Measurements from ENCODE around the gene LY6G5B. TPM values are rescaled to one million over a fixed set of nuclear protein-coding genes. Genes with fewer than 3 reads are reported as not detected.

LY6G5B gene
- total and polyA plus RNA-seq, 2 donors (not counting 3 experiments of a cell fraction or from before 2014, with no cell fraction given): 15.4 to 25.0 TPM

DNA sequence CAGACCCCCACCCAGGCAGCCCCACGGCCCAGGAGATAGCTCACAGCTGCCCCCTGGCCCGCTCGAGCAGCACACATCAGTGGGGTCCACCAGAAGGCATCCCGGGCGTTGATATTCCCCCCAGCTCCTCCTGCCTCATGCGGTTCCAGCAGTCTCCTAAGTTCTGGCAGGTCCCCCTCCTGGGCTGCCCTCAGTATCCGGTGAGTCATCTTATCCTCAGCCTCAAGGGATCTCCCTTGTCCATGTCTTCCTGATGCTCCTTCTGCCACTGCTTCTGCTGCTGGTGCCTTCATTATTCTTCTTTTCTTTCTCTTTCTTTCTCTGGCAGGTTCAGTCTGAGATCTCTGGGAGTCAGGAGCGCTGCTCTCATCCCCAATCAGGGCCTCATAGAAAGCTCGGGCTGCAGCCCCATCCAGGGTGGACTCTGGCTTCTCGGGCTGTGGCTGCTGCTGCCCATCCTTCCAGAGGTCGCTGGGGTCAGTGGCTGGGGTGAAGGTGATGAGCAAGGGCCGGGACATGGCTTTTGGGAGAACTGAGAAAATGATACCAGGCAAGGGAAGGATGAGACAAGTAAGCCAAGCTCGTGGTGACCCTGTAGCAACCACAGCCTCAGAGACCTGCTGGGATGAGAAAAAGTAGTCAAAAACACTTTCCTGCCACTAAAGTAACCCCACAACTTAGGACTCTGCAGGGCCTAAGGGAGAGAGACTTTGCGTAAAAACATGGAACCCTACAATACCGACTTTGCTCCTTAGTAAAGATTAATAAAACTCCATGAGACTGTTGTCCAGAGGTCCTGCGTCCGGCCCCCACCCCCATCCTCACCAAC, 5.6 kb upstream of the LY6G5B start:
- Histone ChIP-seq H3K9me3 (replicated peaks; ENCODE audit: control insufficient read depth, insufficient read depth, low read length) (no peaks in the 10 kb centered on the region), H2AFZ (ENCODE audit: low read depth, low read length) (peak overlapping the region; percentile 23), H3K79me2 (ENCODE audit: control insufficient read depth, insufficient read depth, low read length) (peaks cover 43% of the 10 kb centered on the region), H4K20me1 (replicated peaks; ENCODE audit: control insufficient read depth, extremely low read depth, insufficient read depth, low read length) (no peaks in the 10 kb centered on the region), H3K9ac (replicated peaks; ENCODE audit: extremely low read depth, insufficient read depth, low read length) (peak overlapping the region; percentile 79), H3K27ac (ENCODE audit: insufficient read depth, low read depth, low read length) (peak overlapping the region; percentile 77), H3K4me1 (ENCODE audit: control insufficient read depth, extremely low read depth, insufficient read depth, low read length) (peaks cover 37% of the 10 kb centered on the region), H3K4me2 (ENCODE audit: insufficient read depth, low read length) (peak overlapping the region; percentile 86), H3K4me3 (replicated peaks in 1 of 3; ENCODE audit: insufficient read depth in 1 of 3, low read depth in 1 of 3, low read length in 3 of 3) (peak overlapping the region; percentile 70 to 94 (median 72)), H3K36me3 (ENCODE audit: control insufficient read depth in 2 of 2, extremely low read depth in 1 of 2, insufficient read depth in 2 of 2, low read length in 2 of 2) (peaks cover 14 to 18% of the 10 kb centered on the region in 2 experiments), H3K9me1 (replicated peaks; ENCODE audit: control insufficient read depth, extremely low read depth, insufficient read depth, low read length) (no peaks in the 10 kb centered on the region), H3K27me3 (ENCODE audit: control insufficient read depth in 2 of 2, insufficient read depth in 2 of 2, low read length in 2 of 2) (no peaks in the 10 kb centered on the region)
- TF ChIP-seq EZH2 (IDR thresholded peaks at IDR 0.05; ENCODE audit: borderline replicate concordance, low read depth, low read length, severe bottlenecking): no peak
- TF ChIP-seq FOS (IDR thresholded peaks at IDR 0.05; ENCODE audit: borderline replicate concordance, insufficient read depth, low read length): peak; percentile 60
- no peak for TF ChIP-seq MYC (IDR thresholded peaks at IDR 0.05; ENCODE audit: low read depth, low read length)
- TF ChIP-seq JUN (IDR thresholded peaks at IDR 0.05; ENCODE audit: borderline replicate concordance, insufficient read depth, insufficient read length, low read depth): peak; percentile 68
- TF ChIP-seq, protein P1, sequence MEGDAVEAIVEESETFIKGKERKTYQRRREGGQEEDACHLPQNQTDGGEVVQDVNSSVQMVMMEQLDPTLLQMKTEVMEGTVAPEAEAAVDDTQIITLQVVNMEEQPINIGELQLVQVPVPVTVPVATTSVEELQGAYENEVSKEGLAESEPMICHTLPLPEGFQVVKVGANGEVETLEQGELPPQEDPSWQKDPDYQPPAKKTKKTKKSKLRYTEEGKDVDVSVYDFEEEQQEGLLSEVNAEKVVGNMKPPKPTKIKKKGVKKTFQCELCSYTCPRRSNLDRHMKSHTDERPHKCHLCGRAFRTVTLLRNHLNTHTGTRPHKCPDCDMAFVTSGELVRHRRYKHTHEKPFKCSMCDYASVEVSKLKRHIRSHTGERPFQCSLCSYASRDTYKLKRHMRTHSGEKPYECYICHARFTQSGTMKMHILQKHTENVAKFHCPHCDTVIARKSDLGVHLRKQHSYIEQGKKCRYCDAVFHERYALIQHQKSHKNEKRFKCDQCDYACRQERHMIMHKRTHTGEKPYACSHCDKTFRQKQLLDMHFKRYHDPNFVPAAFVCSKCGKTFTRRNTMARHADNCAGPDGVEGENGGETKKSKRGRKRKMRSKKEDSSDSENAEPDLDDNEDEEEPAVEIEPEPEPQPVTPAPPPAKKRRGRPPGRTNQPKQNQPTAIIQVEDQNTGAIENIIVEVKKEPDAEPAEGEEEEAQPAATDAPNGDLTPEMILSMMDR (IDR thresholded peaks at IDR 0.05; ENCODE audit: extremely low read depth in 1 of 2, insufficient read depth in 1 of 2, low read depth in 1 of 2, low read length in 2 of 2): no peak
- TF ChIP-seq POLR2AphosphoS5 (IDR thresholded peaks at IDR 0.05; ENCODE audit: insufficient read depth, low read depth, low read length): no peak
- TF ChIP-seq POLR2A (IDR thresholded peaks at IDR 0.05; ENCODE audit: low read depth, low read length): no peak
- TF ChIP-seq GATA2 (IDR thresholded peaks at IDR 0.05; ENCODE audit: insufficient read depth, insufficient read length, low read depth, low read length): no peak
- TF ChIP-seq, protein P2, sequence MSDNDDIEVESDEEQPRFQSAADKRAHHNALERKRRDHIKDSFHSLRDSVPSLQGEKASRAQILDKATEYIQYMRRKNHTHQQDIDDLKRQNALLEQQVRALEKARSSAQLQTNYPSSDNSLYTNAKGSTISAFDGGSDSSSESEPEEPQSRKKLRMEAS (IDR thresholded peaks at IDR 0.05; ENCODE audit: insufficient read depth, insufficient read length): no peak
- FAIRE-seq (peak; percentile 80), DNase-seq (ENCODE audit: low read depth, low spot score) (peak; percentile 51)
- CTCF ChIA-PET: interaction anchor here (0.8 to 5.7 kb wide), 10 partner anchors 9 to 143 kb away, joined by 3 to 38 read pairs (median 3); partner anchors contain the start of genes APOM, ATP6V1G2, BAG6 and LSM2
- BruUV-seq (replicated peaks): TSS peak; percentile 18
- intact Hi-C loops (cut with micrococcal nuclease) (loop anchor here (5.0 to 10.0 kb wide), 2 partner anchors 172 to 531 kb away; partner anchors contain the start of genes GPSM3 and PBX2), dilution Hi-C loops (cut with MboI; ENCODE audit: extremely low pct_ligation_motif_present, low sequenced_read_pairs) (no loop called here)
- POLR2A ChIA-PET: interaction anchor here (0.8 to 1.3 kb wide), 8 partner anchors 11 to 163 kb away, joined by 3 to 5 read pairs (median 4); partner anchors contain the start of genes ABHD16A, BAG6, HSPA1B and LSM2
